ENCODE data around the gene LRRC3.

DNA sequence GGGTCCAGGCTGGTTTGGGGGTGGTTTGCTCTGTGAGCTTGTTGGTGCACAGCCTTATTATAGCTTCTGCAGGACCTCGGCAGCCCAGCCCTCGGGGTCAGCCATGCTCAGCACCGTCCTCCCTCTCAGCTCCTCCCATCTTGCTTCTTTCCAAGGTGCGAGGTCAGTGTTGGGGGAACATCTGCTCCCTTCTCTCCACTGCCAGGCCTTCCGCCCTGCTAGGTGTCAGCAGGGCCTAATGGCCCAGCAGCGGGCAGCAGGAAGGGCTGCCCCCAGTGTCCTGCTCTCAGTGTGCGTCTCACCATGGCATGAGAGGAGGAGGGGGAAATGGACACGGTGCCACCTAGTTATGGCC lies 36.5 kb upstream of the LRRC3 start:
- TF ChIP-seq, protein P1, sequence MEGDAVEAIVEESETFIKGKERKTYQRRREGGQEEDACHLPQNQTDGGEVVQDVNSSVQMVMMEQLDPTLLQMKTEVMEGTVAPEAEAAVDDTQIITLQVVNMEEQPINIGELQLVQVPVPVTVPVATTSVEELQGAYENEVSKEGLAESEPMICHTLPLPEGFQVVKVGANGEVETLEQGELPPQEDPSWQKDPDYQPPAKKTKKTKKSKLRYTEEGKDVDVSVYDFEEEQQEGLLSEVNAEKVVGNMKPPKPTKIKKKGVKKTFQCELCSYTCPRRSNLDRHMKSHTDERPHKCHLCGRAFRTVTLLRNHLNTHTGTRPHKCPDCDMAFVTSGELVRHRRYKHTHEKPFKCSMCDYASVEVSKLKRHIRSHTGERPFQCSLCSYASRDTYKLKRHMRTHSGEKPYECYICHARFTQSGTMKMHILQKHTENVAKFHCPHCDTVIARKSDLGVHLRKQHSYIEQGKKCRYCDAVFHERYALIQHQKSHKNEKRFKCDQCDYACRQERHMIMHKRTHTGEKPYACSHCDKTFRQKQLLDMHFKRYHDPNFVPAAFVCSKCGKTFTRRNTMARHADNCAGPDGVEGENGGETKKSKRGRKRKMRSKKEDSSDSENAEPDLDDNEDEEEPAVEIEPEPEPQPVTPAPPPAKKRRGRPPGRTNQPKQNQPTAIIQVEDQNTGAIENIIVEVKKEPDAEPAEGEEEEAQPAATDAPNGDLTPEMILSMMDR (IDR thresholded peaks at IDR 0.05): no peak
- TF ChIP-seq POLR2A (IDR thresholded peaks at IDR 0.05): no peak
